ENCODE results near the gene AR. TPM values are rescaled to one million over a fixed set of nuclear protein-coding genes. Genes with fewer than 3 reads are reported as not detected.

AR gene
- total and polyA plus RNA-seq, 9 of the 15 experiments (the other 6 are each of a cell fraction or from before 2014, with no cell fraction given): 0.01 to 0.04 (median 0.01) TPM; not detected in 6

GRCh38 chrX:67700602-67701001 is 156.8 kb downstream of the AR start (continued):
- TF ChIP-seq PRDM10 (IDR thresholded peaks at IDR 0.05; ENCODE audit: partially characterized antibody) (no peak), TRIM24 (IDR thresholded peaks at IDR 0.05) (no peak), ZBTB33 (CRISPR knock-in tag; IDR thresholded peaks at IDR 0.05) (no peak)

- Histone ChIP-seq H3K9me1 (ENCODE audit: control insufficient read depth, insufficient read depth, low read length) (no peaks in the 10 kb centered on the region), H3K79me2 (ENCODE audit: control insufficient read depth, insufficient read depth, low read length) (no peaks in the 10 kb centered on the region), H3K9me3 (replicated peaks; ENCODE audit: control insufficient read depth, insufficient read depth, low read depth, low read length) (no peaks in the 10 kb centered on the region), H2AFZ (ENCODE audit: low read depth, low read length) (no peak overlapping the region), H3K4me2 (ENCODE audit: insufficient read depth, low read length) (no peak overlapping the region), H3K9ac (ENCODE audit: insufficient read depth in 1 of 2, low read depth in 2 of 2, low read length in 2 of 2) (no peak overlapping the region), H3K4me1 (replicated peaks in 1 of 2; ENCODE audit: control insufficient read depth in 2 of 2, insufficient read depth in 2 of 2, low read length in 2 of 2) (no peaks in the 10 kb centered on the region), H3K27me3 (ENCODE audit: control insufficient read depth in 2 of 2, insufficient read depth in 2 of 2, low read length in 2 of 2) (no peaks in the 10 kb centered on the region), H3K27ac (ENCODE audit: extremely low read depth, low read depth, low read length) (no peak overlapping the region), H4K20me1 (replicated peaks; ENCODE audit: control insufficient read depth, insufficient read depth, low read length) (no peaks in the 10 kb centered on the region), H3K4me3 (no peak overlapping the region), H3K36me3 (ENCODE audit: control insufficient read depth, insufficient read depth, low read length) (no peaks in the 10 kb centered on the region)
- BruUV-seq (replicated peaks): no TSS peak
- ChIA-PET CTCF (ENCODE audit: low intra/inter-chr PET ratio) (no interaction called here), POLR2A (no interaction called here)
- ATAC-seq (no peak), DNase-seq (ENCODE audit: extremely low read depth in 1 of 4, low spot score in 3 of 4) (no peak), FAIRE-seq (no peak)
- 0% methylated on average over 1 of the region's 1 CpG for WGBS (ENCODE audit: insufficient coverage, low coverage, missing lambda C conversion rate)
- intact Hi-C loops (cut with micrococcal nuclease) (no loop called here), in situ Hi-C loops (cut with MboI) (no loop called here)
- no peak for TF ChIP-seq ZNF384 (IDR thresholded peaks at IDR 0.05; ENCODE audit: low read depth, low read length)
- no peak for TF ChIP-seq CC2D1A (IDR thresholded peaks at IDR 0.05)
- TF ChIP-seq MIER1 (IDR thresholded peaks at IDR 0.05; ENCODE audit: low read depth): no peak
- TF ChIP-seq PURB (CRISPR knock-in tag; IDR thresholded peaks at IDR 0.05; ENCODE audit: low read depth): no peak
- no peak for TF ChIP-seq FOXO4 (CRISPR knock-in tag; IDR thresholded peaks at IDR 0.05)
- TF ChIP-seq SMC3 (conservative IDR thresholded peaks at IDR 0.05; ENCODE audit: insufficient read depth, low read depth, low read length): no peak
- TF ChIP-seq RBFOX2 (IDR thresholded peaks at IDR 0.05; ENCODE audit: low read depth, low read length): no peak
Observed at GRCh38 chrX:67714004-67714403, 170.2 kb downstream of the AR start.

All from K562 (cell line).